ENCODE data around the gene NSG1.

DNA sequence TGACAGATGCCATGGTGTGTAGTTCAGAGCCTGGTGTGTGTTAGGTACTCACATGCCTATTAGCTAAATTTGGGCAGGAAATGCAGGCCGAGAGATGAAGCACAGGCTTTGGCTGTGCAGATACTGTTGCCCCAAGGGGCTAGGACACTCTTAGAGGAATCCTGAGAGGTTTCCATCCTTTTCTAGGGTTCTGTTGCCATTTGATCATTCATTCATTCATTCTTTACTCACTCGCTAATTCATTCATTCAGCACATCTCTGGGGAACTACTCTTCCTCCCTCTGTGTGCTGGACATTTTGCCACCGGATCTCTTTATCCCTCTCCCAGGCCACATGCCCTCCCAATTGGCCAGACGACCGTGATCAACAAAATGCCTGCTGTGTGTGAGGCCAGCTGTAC is 43.9 kb upstream of the NSG1 start:
- TF ChIP-seq, protein P1, sequence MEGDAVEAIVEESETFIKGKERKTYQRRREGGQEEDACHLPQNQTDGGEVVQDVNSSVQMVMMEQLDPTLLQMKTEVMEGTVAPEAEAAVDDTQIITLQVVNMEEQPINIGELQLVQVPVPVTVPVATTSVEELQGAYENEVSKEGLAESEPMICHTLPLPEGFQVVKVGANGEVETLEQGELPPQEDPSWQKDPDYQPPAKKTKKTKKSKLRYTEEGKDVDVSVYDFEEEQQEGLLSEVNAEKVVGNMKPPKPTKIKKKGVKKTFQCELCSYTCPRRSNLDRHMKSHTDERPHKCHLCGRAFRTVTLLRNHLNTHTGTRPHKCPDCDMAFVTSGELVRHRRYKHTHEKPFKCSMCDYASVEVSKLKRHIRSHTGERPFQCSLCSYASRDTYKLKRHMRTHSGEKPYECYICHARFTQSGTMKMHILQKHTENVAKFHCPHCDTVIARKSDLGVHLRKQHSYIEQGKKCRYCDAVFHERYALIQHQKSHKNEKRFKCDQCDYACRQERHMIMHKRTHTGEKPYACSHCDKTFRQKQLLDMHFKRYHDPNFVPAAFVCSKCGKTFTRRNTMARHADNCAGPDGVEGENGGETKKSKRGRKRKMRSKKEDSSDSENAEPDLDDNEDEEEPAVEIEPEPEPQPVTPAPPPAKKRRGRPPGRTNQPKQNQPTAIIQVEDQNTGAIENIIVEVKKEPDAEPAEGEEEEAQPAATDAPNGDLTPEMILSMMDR (conservative IDR thresholded peaks at IDR 0.05) = no peak
- TF ChIP-seq EZH2 (IDR thresholded peaks at IDR 0.05; ENCODE audit: low read depth) = no peak
